CD14-positive monocyte (primary cell): ENCODE measurements around the gene SYT10. TPM values are rescaled to one million over a fixed set of nuclear protein-coding genes. Genes with fewer than 3 reads are reported as not detected.

Experiments used
- DNase-seq, 3 donors: peaks; one replicate each; pipeline ENCODE4 v3.0.0-alpha.2; 2011 to 2022
- H2AFZ ChIP-seq: 2 replicates; pipeline ENCODE4 v1.6.0; 2012; ENCODE audit warnings: mild to moderate bottlenecking, low read depth, low read length, inconsistent platforms; ENCODE audit not compliant: insufficient read depth, poor library complexity, severe bottlenecking
- H3K27ac ChIP-seq, 2 donors: 1 replicate in 1 of 2; 2 replicates in 1 of 2; pipeline ENCODE4 v1.5.1; 2012 to 2013; ENCODE audit warnings: low read length in 2 of 2, control low read depth in 1 of 2, inconsistent platforms in 1 of 2, low read depth in 1 of 2, mild to moderate bottlenecking in 1 of 2
- H3K27me3 ChIP-seq, 2 donors: one replicate each; pipeline versions ENCODE4 v1.6.0 to v1.6.1; 2011 to 2013; ENCODE audit warnings: low read length in 2 of 2; ENCODE audit not compliant: control insufficient read depth in 2 of 2, insufficient read depth in 2 of 2
- H3K36me3 ChIP-seq, 2 donors: replicated peaks in 1 of 2; 1 replicate in 1 of 2; 2 replicates in 1 of 2; pipeline versions ENCODE4 v1.5.1 to v1.6.1; 2012 to 2013; ENCODE audit warnings: low read length in 2 of 2, control low read depth in 1 of 2, inconsistent platforms in 1 of 2, mild to moderate bottlenecking in 1 of 2; ENCODE audit not compliant: insufficient read depth in 2 of 2, control insufficient read depth in 1 of 2
- H3K4me1 ChIP-seq, 2 donors: 1 replicate in 1 of 2; 2 replicates in 1 of 2; pipeline versions ENCODE4 v1.5.1 to v1.6.1; 2012 to 2013; ENCODE audit warnings: low read length in 2 of 2, control low read depth in 1 of 2, inconsistent platforms in 1 of 2, mild to moderate bottlenecking in 1 of 2, moderate library complexity in 1 of 2; ENCODE audit not compliant: insufficient read depth in 2 of 2, control insufficient read depth in 1 of 2
- H3K4me2 ChIP-seq: replicated peaks from 2 replicates; pipeline ENCODE3; 2012; ENCODE audit warnings: low read length, moderate library complexity, mild to moderate bottlenecking; ENCODE audit not compliant: poor library complexity, severe bottlenecking; ENCODE audit errors: extremely low read depth
- H3K4me3 ChIP-seq, 3 experiments: fragments of 200-600 bp in 1 of 3; sonication (generic) in 1 of 3; replicated peaks in 1 of 3; 1 replicate in 2 of 3; 2 replicates in 1 of 3; pipeline ENCODE4 v1.5.1; 2011 to 2013; ENCODE audit warnings: low read length in 3 of 3, mild to moderate bottlenecking in 3 of 3, control low read depth in 2 of 3, low read depth in 2 of 3, inconsistent platforms in 1 of 3, moderate library complexity in 1 of 3
- H3K79me2 ChIP-seq: 2 replicates; pipeline ENCODE4 v1.6.0; 2012; ENCODE audit warnings: mild to moderate bottlenecking, control low read depth, inconsistent platforms, low read length, moderate library complexity; ENCODE audit not compliant: insufficient read depth
- H3K9ac ChIP-seq: 2 replicates; pipeline ENCODE4 v1.6.0; 2017; ENCODE audit warnings: low read length, mild to moderate bottlenecking; ENCODE audit not compliant: insufficient read depth, poor library complexity, severe bottlenecking
- H3K9me3 ChIP-seq, 2 donors: replicated peaks in 1 of 2; 1 replicate in 1 of 2; 2 replicates in 1 of 2; pipeline versions ENCODE4 v1.5.1 to v1.6.1; 2012 to 2013; ENCODE audit warnings: low read length in 2 of 2, control low read depth in 1 of 2; ENCODE audit not compliant: control insufficient read depth in 1 of 2, insufficient read depth in 1 of 2
- H4K20me1 ChIP-seq: 2 replicates; pipeline ENCODE4 v1.6.0; 2012; ENCODE audit warnings: mild to moderate bottlenecking, low read length, control low read depth, moderate library complexity; ENCODE audit not compliant: insufficient read depth
- H3K27ac Mint-ChIP-seq, 7 donors: one replicate each; pipeline ENCODE4 v1.8.0; 2020; ENCODE audit warnings: mild to moderate bottlenecking in 7 of 7, mixed read lengths in 7 of 7, moderate library complexity in 6 of 7, inconsistent platforms in 2 of 7
- H3K27me3 Mint-ChIP-seq, 3 donors: one replicate each; pipeline ENCODE4 v1.8.0; 2021 to 2022; ENCODE audit warnings: low read depth in 3 of 3, mild to moderate bottlenecking in 3 of 3, mixed read lengths in 3 of 3, moderate library complexity in 3 of 3, inconsistent platforms in 1 of 3
- H3K36me3 Mint-ChIP-seq, 2 donors: one replicate each; pipeline ENCODE4 v1.8.0; 2020; ENCODE audit warnings: mixed read lengths in 2 of 2, inconsistent platforms in 1 of 2, mild to moderate bottlenecking in 1 of 2
- H3K4me1 Mint-ChIP-seq: one replicate; pipeline ENCODE4 v1.8.0; 2020; ENCODE audit warnings: mild to moderate bottlenecking, mixed read lengths
- H3K4me3 Mint-ChIP-seq, 2 donors: one replicate each; pipeline ENCODE4 v1.8.0; 2020; ENCODE audit warnings: mild to moderate bottlenecking in 2 of 2, mixed read lengths in 2 of 2, moderate library complexity in 1 of 2
- H3K9me3 Mint-ChIP-seq, 7 donors: one replicate each; pipeline ENCODE4 v1.8.0; 2020 to 2022; ENCODE audit warnings: mixed read lengths in 7 of 7, mild to moderate bottlenecking in 6 of 7, moderate library complexity in 6 of 7, inconsistent platforms in 2 of 7
- WGBS: methylation state at CpG from one replicate; pipeline ENCODE4 v1.1.5; 2013; ENCODE audit warnings: missing lambda C conversion rate; ENCODE audit not compliant: insufficient coverage; 5-methylcytosine and 5-hydroxymethylcytosine counted together
- intact Hi-C, 2 donors: fragments of 100-400 bp; cut with micrococcal nuclease; formaldehyde crosslinking; loops; one replicate each; pipeline versions ENCODE4 v1.15.0 to v1.15.1; 2023
- polyA plus RNA-seq, 3 donors: library from polyadenylated mRNA; depleted of rRNA in 1 of 3; unstranded in 2 of 3; stranded (reverse) in 1 of 3; fragments of 300-500 nt in 2 of 3; fragments of >200 nt in 1 of 3; fragmentation: Illumina TruSeq in 2 of 3; gene quantifications; 1 replicate in 2 of 3; 2 replicates in 1 of 3; pipeline ENCODE4 v1.2.3, GENCODE V29; 2012 to 2021
- TF ChIP-seq, protein P1 (sequence below): fragments of 200-600 bp; IDR thresholded peaks from one replicate; pipeline ENCODE4 v1.8.0; 2022; ENCODE audit warnings: antibody characterized with exemption, mild to moderate bottlenecking

Gene SYT10
- polyA plus RNA-seq, 3 donors: not detected

DNA sequence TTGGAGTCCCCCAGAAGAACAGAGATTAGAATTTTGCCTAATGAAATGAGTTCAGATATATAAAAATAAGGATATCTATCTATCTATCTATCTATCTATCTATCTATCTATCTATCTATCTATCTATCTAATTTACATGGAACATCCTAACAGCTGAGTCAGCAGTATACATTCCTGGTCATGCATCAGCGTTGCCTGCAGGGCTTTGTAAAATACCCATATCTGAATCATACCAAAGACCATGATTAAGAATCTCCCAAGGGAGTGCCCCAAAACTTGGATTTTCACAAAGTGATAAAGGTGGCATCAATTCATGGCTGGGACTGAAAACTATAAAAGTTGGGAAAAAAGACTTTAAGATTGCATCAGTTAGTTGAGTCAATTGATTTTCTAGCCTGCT, 32.7 kb upstream of the SYT10 start:
- no peaks in the 10 kb centered on the region for H3K79me2 ChIP-seq
- H3K9ac ChIP-seq: no peak overlapping the region
- intact Hi-C loops: no loop called here
- TF ChIP-seq, protein P1, sequence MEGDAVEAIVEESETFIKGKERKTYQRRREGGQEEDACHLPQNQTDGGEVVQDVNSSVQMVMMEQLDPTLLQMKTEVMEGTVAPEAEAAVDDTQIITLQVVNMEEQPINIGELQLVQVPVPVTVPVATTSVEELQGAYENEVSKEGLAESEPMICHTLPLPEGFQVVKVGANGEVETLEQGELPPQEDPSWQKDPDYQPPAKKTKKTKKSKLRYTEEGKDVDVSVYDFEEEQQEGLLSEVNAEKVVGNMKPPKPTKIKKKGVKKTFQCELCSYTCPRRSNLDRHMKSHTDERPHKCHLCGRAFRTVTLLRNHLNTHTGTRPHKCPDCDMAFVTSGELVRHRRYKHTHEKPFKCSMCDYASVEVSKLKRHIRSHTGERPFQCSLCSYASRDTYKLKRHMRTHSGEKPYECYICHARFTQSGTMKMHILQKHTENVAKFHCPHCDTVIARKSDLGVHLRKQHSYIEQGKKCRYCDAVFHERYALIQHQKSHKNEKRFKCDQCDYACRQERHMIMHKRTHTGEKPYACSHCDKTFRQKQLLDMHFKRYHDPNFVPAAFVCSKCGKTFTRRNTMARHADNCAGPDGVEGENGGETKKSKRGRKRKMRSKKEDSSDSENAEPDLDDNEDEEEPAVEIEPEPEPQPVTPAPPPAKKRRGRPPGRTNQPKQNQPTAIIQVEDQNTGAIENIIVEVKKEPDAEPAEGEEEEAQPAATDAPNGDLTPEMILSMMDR: no peak
- DNase-seq: no peak
- H3K27me3 ChIP-seq: no peaks in the 10 kb centered on the region
- no peak overlapping the region for H3K4me3 ChIP-seq
- Mint-ChIP-seq H3K36me3 (no peaks in the 10 kb centered on the region), H3K27me3 (no peaks in the 10 kb centered on the region), H3K9me3 (peaks cover 0 to 7% (median 0%) of the 10 kb centered on the region in 7 donors), H3K4me3 (no peak overlapping the region), H3K4me1 (no peaks in the 10 kb centered on the region), H3K27ac (no peak overlapping the region)
- no peak overlapping the region for H3K27ac ChIP-seq
- H3K36me3 ChIP-seq: no peaks in the 10 kb centered on the region
- peaks cover 0 to 4% of the 10 kb centered on the region in 2 donors for H3K9me3 ChIP-seq
- no peaks in the 10 kb centered on the region for H4K20me1 ChIP-seq
- no peaks in the 10 kb centered on the region for H3K4me1 ChIP-seq
- H2AFZ ChIP-seq: no peak overlapping the region
- WGBS: no CpG with 5 or more reads among the region's 1 CpG
- no peak overlapping the region for H3K4me2 ChIP-seq

DNA sequence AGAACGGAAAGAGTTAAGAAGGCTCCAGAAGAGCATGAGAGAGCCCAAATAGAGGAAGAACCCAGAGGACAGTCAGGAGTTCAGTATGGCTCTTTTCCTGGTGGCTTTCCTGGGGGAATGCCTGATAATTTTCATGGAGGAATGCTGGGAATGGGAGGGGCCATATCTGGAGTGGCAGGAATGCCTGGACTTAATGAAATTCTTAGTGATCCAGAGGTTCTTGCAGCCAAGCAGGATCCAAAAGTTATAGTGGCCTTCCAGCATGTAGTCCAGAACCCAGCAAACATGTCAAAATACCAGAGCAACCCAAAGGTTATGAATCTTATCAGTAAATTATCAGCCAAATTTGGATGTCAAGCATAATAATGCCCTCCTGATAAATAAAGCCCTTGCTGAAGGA, 15.5 kb upstream of the SYT10 start:
- Histone ChIP-seq H3K36me3 (no peaks in the 10 kb centered on the region), H3K79me2 (no peaks in the 10 kb centered on the region), H3K4me1 (no peaks in the 10 kb centered on the region), H3K27me3 (no peaks in the 10 kb centered on the region), H3K9ac (no peak overlapping the region), H3K4me2 (no peak overlapping the region), H4K20me1 (no peaks in the 10 kb centered on the region), H3K27ac (no peak overlapping the region), H2AFZ (no peak overlapping the region), H3K9me3 (peaks cover 0 to 2% of the 10 kb centered on the region in 2 donors), H3K4me3 (no peak overlapping the region)
- WGBS: 100% methylated on average over 1 of the region's 1 CpG
- intact Hi-C loops: no loop called here
- TF ChIP-seq, protein P1: no peak
- no peak overlapping the region for H3K27ac Mint-ChIP-seq
- H3K4me1 Mint-ChIP-seq: no peaks in the 10 kb centered on the region
- H3K36me3 Mint-ChIP-seq: no peaks in the 10 kb centered on the region
- H3K9me3 Mint-ChIP-seq: peaks cover 0 to 2% (median 2%) of the 10 kb centered on the region in 7 donors
- DNase-seq: no peak
- H3K27me3 Mint-ChIP-seq: peaks cover 0 to 2% (median 0%) of the 10 kb centered on the region in 3 donors
- H3K4me3 Mint-ChIP-seq: no peak overlapping the region
